CD14-positive monocyte (primary cell): ENCODE data around the gene HACD3. TPM values are rescaled to one million over a fixed set of nuclear protein-coding genes. Genes with fewer than 3 reads are reported as not detected.

Experiments
- DNase-seq, 3 donors: peaks; one replicate each; pipeline ENCODE4 v3.0.0-alpha.2; 2011 to 2022
- H2AFZ ChIP-seq: 2 replicates; pipeline ENCODE4 v1.6.0; 2012; ENCODE audit warnings: mild to moderate bottlenecking, low read depth, low read length, inconsistent platforms; ENCODE audit not compliant: insufficient read depth, poor library complexity, severe bottlenecking
- H3K27ac ChIP-seq, 2 donors: 1 replicate in 1 of 2; 2 replicates in 1 of 2; pipeline ENCODE4 v1.5.1; 2012 to 2013; ENCODE audit warnings: low read length in 2 of 2, control low read depth in 1 of 2, inconsistent platforms in 1 of 2, low read depth in 1 of 2, mild to moderate bottlenecking in 1 of 2
- H3K27me3 ChIP-seq, 2 donors: one replicate each; pipeline versions ENCODE4 v1.6.0 to v1.6.1; 2011 to 2013; ENCODE audit warnings: low read length in 2 of 2; ENCODE audit not compliant: control insufficient read depth in 2 of 2, insufficient read depth in 2 of 2
- H3K36me3 ChIP-seq, 2 donors: replicated peaks in 1 of 2; 1 replicate in 1 of 2; 2 replicates in 1 of 2; pipeline versions ENCODE4 v1.5.1 to v1.6.1; 2012 to 2013; ENCODE audit warnings: low read length in 2 of 2, control low read depth in 1 of 2, inconsistent platforms in 1 of 2, mild to moderate bottlenecking in 1 of 2; ENCODE audit not compliant: insufficient read depth in 2 of 2, control insufficient read depth in 1 of 2
- H3K4me1 ChIP-seq, 2 donors: 1 replicate in 1 of 2; 2 replicates in 1 of 2; pipeline versions ENCODE4 v1.5.1 to v1.6.1; 2012 to 2013; ENCODE audit warnings: low read length in 2 of 2, control low read depth in 1 of 2, inconsistent platforms in 1 of 2, mild to moderate bottlenecking in 1 of 2, moderate library complexity in 1 of 2; ENCODE audit not compliant: insufficient read depth in 2 of 2, control insufficient read depth in 1 of 2
- H3K4me2 ChIP-seq: replicated peaks from 2 replicates; pipeline ENCODE3; 2012; ENCODE audit warnings: low read length, moderate library complexity, mild to moderate bottlenecking; ENCODE audit not compliant: poor library complexity, severe bottlenecking; ENCODE audit errors: extremely low read depth
- H3K4me3 ChIP-seq, 3 experiments: fragments of 200-600 bp in 1 of 3; sonication (generic) in 1 of 3; replicated peaks in 1 of 3; 1 replicate in 2 of 3; 2 replicates in 1 of 3; pipeline ENCODE4 v1.5.1; 2011 to 2013; ENCODE audit warnings: low read length in 3 of 3, mild to moderate bottlenecking in 3 of 3, control low read depth in 2 of 3, low read depth in 2 of 3, inconsistent platforms in 1 of 3, moderate library complexity in 1 of 3
- H3K79me2 ChIP-seq: 2 replicates; pipeline ENCODE4 v1.6.0; 2012; ENCODE audit warnings: mild to moderate bottlenecking, control low read depth, inconsistent platforms, low read length, moderate library complexity; ENCODE audit not compliant: insufficient read depth
- H3K9ac ChIP-seq: 2 replicates; pipeline ENCODE4 v1.6.0; 2017; ENCODE audit warnings: low read length, mild to moderate bottlenecking; ENCODE audit not compliant: insufficient read depth, poor library complexity, severe bottlenecking
- H3K9me3 ChIP-seq, 2 donors: replicated peaks in 1 of 2; 1 replicate in 1 of 2; 2 replicates in 1 of 2; pipeline versions ENCODE4 v1.5.1 to v1.6.1; 2012 to 2013; ENCODE audit warnings: low read length in 2 of 2, control low read depth in 1 of 2; ENCODE audit not compliant: control insufficient read depth in 1 of 2, insufficient read depth in 1 of 2
- H4K20me1 ChIP-seq: 2 replicates; pipeline ENCODE4 v1.6.0; 2012; ENCODE audit warnings: mild to moderate bottlenecking, low read length, control low read depth, moderate library complexity; ENCODE audit not compliant: insufficient read depth
- H3K27ac Mint-ChIP-seq, 7 donors: one replicate each; pipeline ENCODE4 v1.8.0; 2020; ENCODE audit warnings: mild to moderate bottlenecking in 7 of 7, mixed read lengths in 7 of 7, moderate library complexity in 6 of 7, inconsistent platforms in 2 of 7
- H3K27me3 Mint-ChIP-seq, 3 donors: one replicate each; pipeline ENCODE4 v1.8.0; 2021 to 2022; ENCODE audit warnings: low read depth in 3 of 3, mild to moderate bottlenecking in 3 of 3, mixed read lengths in 3 of 3, moderate library complexity in 3 of 3, inconsistent platforms in 1 of 3
- H3K36me3 Mint-ChIP-seq, 2 donors: one replicate each; pipeline ENCODE4 v1.8.0; 2020; ENCODE audit warnings: mixed read lengths in 2 of 2, inconsistent platforms in 1 of 2, mild to moderate bottlenecking in 1 of 2
- H3K4me1 Mint-ChIP-seq: one replicate; pipeline ENCODE4 v1.8.0; 2020; ENCODE audit warnings: mild to moderate bottlenecking, mixed read lengths
- H3K4me3 Mint-ChIP-seq, 2 donors: one replicate each; pipeline ENCODE4 v1.8.0; 2020; ENCODE audit warnings: mild to moderate bottlenecking in 2 of 2, mixed read lengths in 2 of 2, moderate library complexity in 1 of 2
- H3K9me3 Mint-ChIP-seq, 7 donors: one replicate each; pipeline ENCODE4 v1.8.0; 2020 to 2022; ENCODE audit warnings: mixed read lengths in 7 of 7, mild to moderate bottlenecking in 6 of 7, moderate library complexity in 6 of 7, inconsistent platforms in 2 of 7
- WGBS: methylation state at CpG from one replicate; pipeline ENCODE4 v1.1.5; 2013; ENCODE audit warnings: missing lambda C conversion rate; ENCODE audit not compliant: insufficient coverage; 5-methylcytosine and 5-hydroxymethylcytosine counted together
- intact Hi-C, 2 donors: fragments of 100-400 bp; cut with micrococcal nuclease; formaldehyde crosslinking; loops; one replicate each; pipeline versions ENCODE4 v1.15.0 to v1.15.1; 2023
- polyA plus RNA-seq, 3 donors: library from polyadenylated mRNA; depleted of rRNA in 1 of 3; unstranded in 2 of 3; stranded (reverse) in 1 of 3; fragments of 300-500 nt in 2 of 3; fragments of >200 nt in 1 of 3; fragmentation: Illumina TruSeq in 2 of 3; gene quantifications; 1 replicate in 2 of 3; 2 replicates in 1 of 3; pipeline ENCODE4 v1.2.3, GENCODE V29; 2012 to 2021
- TF ChIP-seq, protein P1 (sequence below): fragments of 200-600 bp; IDR thresholded peaks from one replicate; pipeline ENCODE4 v1.8.0; 2022; ENCODE audit warnings: antibody characterized with exemption, mild to moderate bottlenecking

The HACD3 gene
- polyA plus RNA-seq, 3 donors = 2.4 to 12.1 (median 10.8) TPM

DNA sequence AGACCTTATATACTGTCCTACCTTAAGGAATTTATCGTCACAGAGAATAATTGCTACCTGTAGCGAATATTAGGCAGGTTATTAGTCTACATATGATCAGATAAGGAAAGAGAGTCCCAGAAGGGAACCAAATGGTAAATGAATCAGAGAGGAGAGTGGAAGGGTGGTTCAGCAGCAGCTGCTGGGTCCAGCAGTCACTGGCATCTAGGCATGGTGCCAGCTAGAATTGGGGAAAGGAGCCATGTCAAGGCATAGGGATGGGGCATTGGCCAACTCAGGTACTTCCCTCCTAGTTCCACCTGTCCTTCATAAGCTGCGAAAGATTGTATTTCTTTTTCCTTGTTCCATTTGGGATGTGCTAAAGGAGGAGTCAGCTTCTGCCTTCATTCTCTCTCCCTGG, 23.4 kb downstream of the HACD3 start:
- H3K27ac ChIP-seq = no peak overlapping the region
- peaks cover 4% of the 10 kb centered on the region for H3K79me2 ChIP-seq
- Mint-ChIP-seq H3K4me1 (no peaks in the 10 kb centered on the region), H3K27me3 (peaks cover 0 to 3% (median 2%) of the 10 kb centered on the region in 3 donors), H3K36me3 (peaks cover 13 to 21% of the 10 kb centered on the region in 2 donors), H3K9me3 (no peaks in the 10 kb centered on the region), H3K4me3 (no peak overlapping the region), H3K27ac (no peak overlapping the region)
- intact Hi-C loops = no loop called here
- TF ChIP-seq, protein P1, sequence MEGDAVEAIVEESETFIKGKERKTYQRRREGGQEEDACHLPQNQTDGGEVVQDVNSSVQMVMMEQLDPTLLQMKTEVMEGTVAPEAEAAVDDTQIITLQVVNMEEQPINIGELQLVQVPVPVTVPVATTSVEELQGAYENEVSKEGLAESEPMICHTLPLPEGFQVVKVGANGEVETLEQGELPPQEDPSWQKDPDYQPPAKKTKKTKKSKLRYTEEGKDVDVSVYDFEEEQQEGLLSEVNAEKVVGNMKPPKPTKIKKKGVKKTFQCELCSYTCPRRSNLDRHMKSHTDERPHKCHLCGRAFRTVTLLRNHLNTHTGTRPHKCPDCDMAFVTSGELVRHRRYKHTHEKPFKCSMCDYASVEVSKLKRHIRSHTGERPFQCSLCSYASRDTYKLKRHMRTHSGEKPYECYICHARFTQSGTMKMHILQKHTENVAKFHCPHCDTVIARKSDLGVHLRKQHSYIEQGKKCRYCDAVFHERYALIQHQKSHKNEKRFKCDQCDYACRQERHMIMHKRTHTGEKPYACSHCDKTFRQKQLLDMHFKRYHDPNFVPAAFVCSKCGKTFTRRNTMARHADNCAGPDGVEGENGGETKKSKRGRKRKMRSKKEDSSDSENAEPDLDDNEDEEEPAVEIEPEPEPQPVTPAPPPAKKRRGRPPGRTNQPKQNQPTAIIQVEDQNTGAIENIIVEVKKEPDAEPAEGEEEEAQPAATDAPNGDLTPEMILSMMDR = no peak
- H4K20me1 ChIP-seq = no peaks in the 10 kb centered on the region
- no peaks in the 10 kb centered on the region for H3K9me3 ChIP-seq
- no peak for DNase-seq
- H3K27me3 ChIP-seq = no peaks in the 10 kb centered on the region
- H3K4me2 ChIP-seq = no peak overlapping the region
- H3K4me3 ChIP-seq = no peak overlapping the region
- WGBS = 100% methylated on average over 2 of the region's 3 CpGs
- H3K4me1 ChIP-seq = no peaks in the 10 kb centered on the region
- H3K36me3 ChIP-seq = peaks cover 0 to 39% of the 10 kb centered on the region in 2 donors
- H2AFZ ChIP-seq = no peak overlapping the region
- H3K9ac ChIP-seq = no peak overlapping the region

DNA sequence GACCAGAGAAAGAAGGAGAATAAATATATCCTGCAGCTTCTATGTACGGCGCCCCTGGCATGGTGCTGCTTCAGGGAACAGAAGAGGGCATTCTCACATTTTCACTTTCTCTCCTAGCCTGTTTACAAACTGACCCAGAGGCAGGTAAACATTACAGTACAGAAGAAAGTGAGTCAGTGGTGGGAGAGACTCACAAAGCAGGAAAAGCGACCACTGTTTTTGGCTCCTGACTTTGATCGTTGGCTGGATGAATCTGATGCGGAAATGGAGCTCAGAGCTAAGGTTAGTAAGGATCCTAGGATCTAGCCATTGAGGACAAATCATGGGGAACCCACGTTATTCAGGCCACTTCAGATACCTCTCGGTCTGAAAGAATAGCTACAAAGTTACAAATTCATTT, 26.4 kb downstream of the HACD3 start:
- Mint-ChIP-seq H3K4me3 (no peak overlapping the region), H3K4me1 (no peaks in the 10 kb centered on the region), H3K27ac (no peak overlapping the region), H3K9me3 (no peaks in the 10 kb centered on the region), H3K27me3 (peaks cover 0 to 3% (median 0%) of the 10 kb centered on the region in 3 donors), H3K36me3 (peaks cover 17 to 31% of the 10 kb centered on the region in 2 donors)
- TF ChIP-seq, protein P1 = no peak
- no peak overlapping the region for H3K9ac ChIP-seq
- H3K9me3 ChIP-seq = no peaks in the 10 kb centered on the region
- H3K4me3 ChIP-seq = no peak overlapping the region
- H3K79me2 ChIP-seq = no peaks in the 10 kb centered on the region
- no peak overlapping the region for H3K27ac ChIP-seq
- no peak for DNase-seq
- 94% methylated on average over 3 of the region's 7 CpGs for WGBS
- no peak overlapping the region for H3K4me2 ChIP-seq
- peaks cover 0 to 46% of the 10 kb centered on the region in 2 donors for H3K36me3 ChIP-seq
- H2AFZ ChIP-seq = no peak overlapping the region
- no peaks in the 10 kb centered on the region for H3K4me1 ChIP-seq
- no peaks in the 10 kb centered on the region for H4K20me1 ChIP-seq
- H3K27me3 ChIP-seq = no peaks in the 10 kb centered on the region
- intact Hi-C loops = no loop called here
